ENCODE results near the gene HTT.

DNA sequence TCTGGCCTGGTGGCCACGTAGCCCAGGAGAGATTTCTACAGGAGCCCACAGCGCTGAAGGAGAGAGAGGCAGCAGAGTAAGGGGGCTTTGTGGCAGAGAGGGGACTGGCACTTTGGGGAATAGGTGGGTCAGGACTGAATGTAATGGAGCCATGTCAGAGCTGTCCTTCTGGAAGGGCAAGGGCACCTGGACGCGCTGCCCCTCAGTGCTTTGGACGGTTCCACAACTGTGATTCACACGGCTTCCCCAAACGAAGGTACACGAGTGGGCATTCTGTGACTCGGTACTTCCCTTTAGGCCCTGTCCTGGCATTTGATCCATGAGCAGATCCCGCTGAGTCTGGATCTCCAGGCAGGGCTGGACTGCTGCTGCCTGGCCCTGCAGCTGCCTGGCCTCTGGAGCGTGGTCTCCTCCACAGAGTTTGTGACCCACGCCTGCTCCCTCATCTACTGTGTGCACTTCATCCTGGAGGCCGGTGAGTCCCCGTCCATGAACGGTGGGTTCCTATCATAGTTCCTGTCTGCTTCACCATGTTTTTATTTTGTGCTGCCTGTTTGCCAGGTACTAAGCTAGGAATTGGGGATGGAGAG lies 139.3 kb downstream of the HTT start:
- TF ChIP-seq, protein P1, sequence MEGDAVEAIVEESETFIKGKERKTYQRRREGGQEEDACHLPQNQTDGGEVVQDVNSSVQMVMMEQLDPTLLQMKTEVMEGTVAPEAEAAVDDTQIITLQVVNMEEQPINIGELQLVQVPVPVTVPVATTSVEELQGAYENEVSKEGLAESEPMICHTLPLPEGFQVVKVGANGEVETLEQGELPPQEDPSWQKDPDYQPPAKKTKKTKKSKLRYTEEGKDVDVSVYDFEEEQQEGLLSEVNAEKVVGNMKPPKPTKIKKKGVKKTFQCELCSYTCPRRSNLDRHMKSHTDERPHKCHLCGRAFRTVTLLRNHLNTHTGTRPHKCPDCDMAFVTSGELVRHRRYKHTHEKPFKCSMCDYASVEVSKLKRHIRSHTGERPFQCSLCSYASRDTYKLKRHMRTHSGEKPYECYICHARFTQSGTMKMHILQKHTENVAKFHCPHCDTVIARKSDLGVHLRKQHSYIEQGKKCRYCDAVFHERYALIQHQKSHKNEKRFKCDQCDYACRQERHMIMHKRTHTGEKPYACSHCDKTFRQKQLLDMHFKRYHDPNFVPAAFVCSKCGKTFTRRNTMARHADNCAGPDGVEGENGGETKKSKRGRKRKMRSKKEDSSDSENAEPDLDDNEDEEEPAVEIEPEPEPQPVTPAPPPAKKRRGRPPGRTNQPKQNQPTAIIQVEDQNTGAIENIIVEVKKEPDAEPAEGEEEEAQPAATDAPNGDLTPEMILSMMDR (IDR thresholded peaks at IDR 0.05 in 2 of 3, conservative IDR thresholded peaks at IDR 0.05 in 1 of 3; ENCODE audit: borderline replicate concordance in 1 of 3, insufficient read depth in 1 of 3, low read depth in 2 of 3, low read length in 2 of 3) = no peak
- no peak for TF ChIP-seq EZH2 (IDR thresholded peaks at IDR 0.05)
- no peak for TF ChIP-seq POLR2A (IDR thresholded peaks at IDR 0.05; ENCODE audit: borderline replicate concordance, extremely low read depth, insufficient read depth, insufficient read length)
- TF ChIP-seq FOSL1 (IDR thresholded peaks at IDR 0.05; ENCODE audit: low read depth) = no peak
- no peak for TF ChIP-seq RAD21 (IDR thresholded peaks at IDR 0.05; ENCODE audit: low read depth)
